GM19238 (cell line): ENCODE measurements around the gene CCND1.

ENCODE experiments used
- DNase-seq: peaks from one replicate; pipeline ENCODE4 v3.0.0; 2011; ENCODE audit warnings: low spot score; ENCODE audit not compliant: insufficient read length

Gene CCND1

GRCh38 chr11:69652999-69653398 lies 12.0 kb downstream of the CCND1 start:
- DNase-seq, result no peak

GRCh38 chr11:69653406-69653960 lies 12.5 kb downstream of the CCND1 start:
- no peak for DNase-seq

- no peak for DNase-seq
Observed at GRCh38 chr11:69654001-69654659, 13.2 kb downstream of the CCND1 start.

- no peak for DNase-seq
Observed at GRCh38 chr11:69654660-69655478, 13.9 kb downstream of the CCND1 start.

GRCh38 chr11:69655479-69656428 lies 14.8 kb downstream of the CCND1 start:
- no peak for DNase-seq

GRCh38 chr11:69656536-69657455 lies 15.8 kb downstream of the CCND1 start:
- DNase-seq, result no peak

GRCh38 chr11:69657456-69657910 lies 16.5 kb downstream of the CCND1 start:
- DNase-seq, result no peak

- no peak for DNase-seq
Observed at GRCh38 chr11:69657911-69658625, 17.1 kb downstream of the CCND1 start.

GRCh38 chr11:69658626-69659450 lies 17.9 kb downstream of the CCND1 start:
- DNase-seq, result no peak

- DNase-seq, result no peak
Observed at GRCh38 chr11:69659591-69659990, 18.6 kb downstream of the CCND1 start.

- DNase-seq, result no peak
Observed at GRCh38 chr11:69660001-69660500, 19.1 kb downstream of the CCND1 start.

GRCh38 chr11:69661413-69661715 lies 20.4 kb downstream of the CCND1 start:
- no peak for DNase-seq

- DNase-seq, result no peak
Observed at GRCh38 chr11:69662021-69662698, 21.2 kb downstream of the CCND1 start.

- no peak for DNase-seq
Observed at GRCh38 chr11:69662806-69663205, 21.9 kb downstream of the CCND1 start.

GRCh38 chr11:69663326-69663725 lies 22.4 kb downstream of the CCND1 start:
- no peak for DNase-seq

GRCh38 chr11:69664103-69664775 lies 23.3 kb downstream of the CCND1 start:
- DNase-seq, result no peak

GRCh38 chr11:69664901-69665300 lies 23.9 kb downstream of the CCND1 start:
- DNase-seq, result no peak

- DNase-seq, result no peak
Observed at GRCh38 chr11:69665669-69666068, 24.7 kb downstream of the CCND1 start.
